AG04449 (cell line): ENCODE measurements around the gene DOCK1.
A peak's percentile ranks its signal among the peaks of the same experiment; 100 is the strongest.

Source experiments
- CTCF ChIA-PET: fragments of 350-600 bp; formaldehyde crosslinking; extraction: SDS; loops from one replicate; lab custom pipeline; 2021; ENCODE audit warnings: antibody characterized with exemption; lab: Yijun Ruan, JAX
- POLR2A ChIA-PET: fragments of 400-600, 350-600 bp; formaldehyde crosslinking; extraction: SDS; loops from one replicate; lab custom pipeline; 2020; ENCODE audit warnings: antibody characterized with exemption, inconsistent platforms; lab: Yijun Ruan, JAX
- DNase-seq: peaks from one replicate; pipeline ENCODE4 v3.0.0-alpha.2; 2010; ENCODE audit warnings: low read depth, low spot score
- H3K4me3 ChIP-seq: 2 replicates; pipeline ENCODE4 v1.5.1; 2011; ENCODE audit warnings: low read depth, mild to moderate bottlenecking, control low read depth, low read length
- CTCF ChIP-seq: IDR thresholded peaks from one replicate; pipeline ENCODE4 v1.5.1; 2011; ENCODE audit warnings: mild to moderate bottlenecking, moderate library complexity, low read length, control low read depth, inconsistent platforms; ENCODE audit not compliant: insufficient read depth; ENCODE audit errors: missing control alignments

The DOCK1 gene

DNA sequence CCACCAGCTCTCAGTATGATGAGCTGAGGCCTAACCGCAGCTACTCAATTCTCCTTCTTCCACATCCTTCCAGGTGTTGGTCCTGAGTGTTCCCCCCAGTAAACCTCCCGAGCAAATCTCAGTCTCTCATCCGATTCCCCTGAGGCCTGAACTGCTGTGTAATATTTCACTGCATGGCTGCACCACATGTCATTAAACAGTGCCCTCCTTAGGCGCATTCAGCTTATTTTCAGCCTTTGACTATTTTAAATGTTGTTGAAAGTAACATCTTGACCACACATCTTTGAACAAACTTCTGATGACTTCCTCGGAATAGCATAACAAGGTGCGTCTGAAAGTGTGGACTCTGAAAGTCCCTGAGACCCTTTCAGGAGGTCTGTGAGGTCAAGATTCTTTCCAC is 581.1 kb downstream of the DOCK1 start:
- no peak for TF ChIP-seq CTCF
- DNase-seq: no peak
- no peak overlapping the region for H3K4me3 ChIP-seq
- ChIA-PET POLR2A (no interaction called here), CTCF (no interaction called here)

DNA sequence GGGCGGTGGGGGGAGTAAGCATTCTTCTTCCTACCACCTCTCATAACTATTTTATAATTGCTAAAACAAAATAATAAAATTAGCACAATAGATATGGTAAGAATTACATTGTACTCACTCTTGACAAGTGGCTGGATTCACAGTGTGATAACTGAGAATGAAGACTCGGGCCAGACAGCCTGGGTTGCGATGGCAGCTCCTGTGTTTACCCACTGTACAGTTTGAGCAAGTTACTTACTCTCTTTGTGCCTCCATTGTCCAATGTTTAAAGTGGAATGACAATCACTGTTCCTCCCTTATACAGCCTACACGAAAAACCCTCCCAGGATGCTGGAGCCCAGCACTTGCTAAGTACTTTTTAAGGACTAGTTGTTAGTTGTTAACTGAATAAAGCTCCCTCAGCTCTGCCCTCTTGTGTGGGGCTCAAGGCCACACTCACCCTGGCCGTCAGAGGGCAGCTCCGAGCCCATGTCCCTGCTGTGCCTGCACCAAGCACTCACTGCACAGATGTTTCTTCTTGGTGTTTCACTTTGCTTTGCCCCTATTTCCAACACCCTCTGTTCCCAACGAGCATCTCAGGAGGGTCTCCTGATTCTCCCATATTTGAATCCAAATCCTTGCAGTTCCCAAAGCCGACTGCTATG is 587.5 kb downstream of the DOCK1 start:
- no peak overlapping the region for H3K4me3 ChIP-seq
- no peak for DNase-seq
- ChIA-PET CTCF (interaction anchor here (0.7 kb wide), 1 partner anchor 13 kb away, joined by 4 read pairs; no protein-coding TSS in a partner anchor), POLR2A (no interaction called here)
- TF ChIP-seq CTCF: peak; percentile 15

- ChIA-PET CTCF (interaction anchor here (1.1 kb wide), 1 partner anchor 515 kb away, joined by 3 read pairs; no protein-coding TSS in a partner anchor), POLR2A (interaction anchor here (0.5 kb wide), 1 partner anchor 513 kb away, joined by 3 read pairs; no protein-coding TSS in a partner anchor)
- DNase-seq: no peak
- no peak for TF ChIP-seq CTCF
- no peak overlapping the region for H3K4me3 ChIP-seq
These were observed 590.8 kb downstream of the DOCK1 start for GRCh38 chr10:127496035-127496434.

DNA sequence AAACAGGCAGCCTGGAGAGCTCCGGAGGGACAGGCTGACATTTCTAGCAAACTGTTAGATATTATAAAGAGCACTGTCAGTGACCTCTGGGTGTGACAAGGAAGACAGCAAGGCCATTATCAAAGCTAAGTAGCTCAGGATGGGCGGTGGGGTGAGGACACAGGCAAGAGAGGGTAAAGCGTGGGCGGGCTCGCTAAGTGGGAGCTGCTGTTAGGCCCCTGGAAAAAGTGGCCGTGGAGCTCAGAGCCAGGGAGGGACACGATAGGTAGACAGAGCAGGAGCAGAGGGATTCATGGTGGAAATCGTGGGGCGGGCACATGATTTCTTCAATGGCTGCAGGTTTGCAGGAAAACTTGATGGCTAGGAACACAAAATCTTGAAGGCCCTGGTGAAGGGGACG is 592.5 kb downstream of the DOCK1 start:
- no peak for DNase-seq
- CTCF ChIA-PET: no interaction called here
- TF ChIP-seq CTCF: no peak
- POLR2A ChIA-PET: no interaction called here
- H3K4me3 ChIP-seq: no peak overlapping the region

DNA sequence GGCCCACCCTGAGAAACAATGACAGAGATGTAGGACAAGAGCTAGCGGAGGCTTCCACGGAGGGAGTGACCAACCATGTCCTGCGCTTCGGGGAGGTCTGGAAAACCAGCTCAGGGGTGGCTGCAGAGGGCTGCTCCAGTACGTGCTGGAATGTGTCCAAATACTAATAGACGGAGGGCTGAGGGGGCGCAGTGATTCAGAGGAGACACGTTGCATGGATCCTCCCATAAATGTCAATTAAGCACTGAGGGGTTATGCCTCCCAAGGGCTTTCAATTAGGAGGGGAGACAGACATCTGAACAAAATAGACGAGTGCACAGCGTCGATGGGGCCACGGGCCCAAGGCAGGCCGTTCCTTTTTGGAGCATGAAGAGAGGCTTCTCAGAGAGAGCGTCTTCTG is 592.9 kb downstream of the DOCK1 start:
- H3K4me3 ChIP-seq: no peak overlapping the region
- DNase-seq: no peak
- ChIA-PET CTCF (no interaction called here), POLR2A (no interaction called here)
- no peak for TF ChIP-seq CTCF

- ChIA-PET POLR2A (no interaction called here), CTCF (no interaction called here)
- H3K4me3 ChIP-seq: no peak overlapping the region
- no peak for TF ChIP-seq CTCF
- no peak for DNase-seq
These were observed 594.9 kb downstream of the DOCK1 start for GRCh38 chr10:127500127-127500526.
